ENCODE results near the gene KSR1. TPM values are rescaled to one million over a fixed set of nuclear protein-coding genes. Genes with fewer than 3 reads are reported as not detected.
A peak's percentile ranks its signal among the peaks of the same experiment; 100 is the strongest.

KSR1 gene
- total and polyA plus RNA-seq, 8 donors, result 2.7 to 32.1 (median 13.6) TPM

GRCh38 chr17:27551701-27552248 lies 95.5 kb downstream of the KSR1 start:
- Histone ChIP-seq H3K27ac (peak overlapping the region in 2 of 5 donors; percentile 46 to 51), H3K4me1 (peaks cover 5 to 52% (median 27%) of the 10 kb centered on the region in 4 donors)

GRCh38 chr17:27552276-27552732 lies 96.1 kb downstream of the KSR1 start:
- Histone ChIP-seq H3K4me1 (peaks cover 5 to 52% (median 27%) of the 10 kb centered on the region in 4 donors), H3K27ac (peak overlapping the region in 1 of 5 donors; percentile 51), H3K4me3 (no peak overlapping the region), H3K36me3 (no peaks in the 10 kb centered on the region), H3K27me3 (no peaks in the 10 kb centered on the region), H3K9me3 (no peaks in the 10 kb centered on the region)
- no peak for DNase-seq
- TF ChIP-seq POLR2AphosphoS5 (IDR thresholded peaks at IDR 0.05) (no peak), POLR2A (IDR thresholded peaks at IDR 0.05) (no peak), CTCF (IDR thresholded peaks at IDR 0.05) (no peak), EP300 (IDR thresholded peaks at IDR 0.05) (no peak)
- intact Hi-C loops (cut with DNase I; ENCODE audit: low total_unique reads), result no loop called here
- WGBS, 5 donors, result 83 to 97% (median 92%) methylated on average over 3 to 4 of the region's 4 CpGs

More at GRCh38 chr17:27551701-27552248, 95.5 kb downstream of the KSR1 start:
- WGBS, 5 donors, result 64 to 71% (median 68%) methylated on average over 12 of the region's 12 CpGs
- H3K36me3 ChIP-seq, result no peaks in the 10 kb centered on the region
- no peak for TF ChIP-seq EP300 (IDR thresholded peaks at IDR 0.05)
- no peak for TF ChIP-seq POLR2A (IDR thresholded peaks at IDR 0.05)
- peak in 2 of 3 donors; percentile 21 to 49 for TF ChIP-seq POLR2AphosphoS5 (IDR thresholded peaks at IDR 0.05)
- no peak for TF ChIP-seq CTCF (IDR thresholded peaks at IDR 0.05)
- intact Hi-C loops (cut with DNase I; ENCODE audit: low total_unique reads), result no loop called here
- DNase-seq, result peak in 1 of 2 donors; percentile 52
- no peaks in the 10 kb centered on the region for H3K27me3 ChIP-seq
- H3K9me3 ChIP-seq, result no peaks in the 10 kb centered on the region
- no peak overlapping the region for H3K4me3 ChIP-seq

- 83 to 94% (median 87%) methylated on average over 7 of the region's 7 CpGs for WGBS, 5 donors
- H3K36me3 ChIP-seq, result no peaks in the 10 kb centered on the region
- no peaks in the 10 kb centered on the region for H3K27me3 ChIP-seq
- DNase-seq, result peak in 1 of 2 donors; percentile 35
- peaks cover 5 to 52% (median 27%) of the 10 kb centered on the region in 4 donors for H3K4me1 ChIP-seq
- intact Hi-C loops (cut with DNase I; ENCODE audit: low total_unique reads), result no loop called here
- peak overlapping the region in 3 of 5 donors; percentile 5 to 51 (median 9) for H3K27ac ChIP-seq
- no peaks in the 10 kb centered on the region for H3K9me3 ChIP-seq
- TF ChIP-seq EP300 (IDR thresholded peaks at IDR 0.05) (no peak), CTCF (IDR thresholded peaks at IDR 0.05) (no peak), POLR2A (IDR thresholded peaks at IDR 0.05) (no peak)
- H3K4me3 ChIP-seq, result no peak overlapping the region
These were observed 96.8 kb downstream of the KSR1 start for GRCh38 chr17:27553019-27553511.

GRCh38 chr17:27554152-27554551 lies 97.9 kb downstream of the KSR1 start:
- 69 to 84% (median 82%) methylated on average over 11 of the region's 11 CpGs for WGBS, 5 donors
- peak overlapping the region in 1 of 5 donors; percentile 5 for H3K27ac ChIP-seq

More at GRCh38 chr17:27554152-27554551, 97.9 kb downstream of the KSR1 start:
- H3K27me3 ChIP-seq, result no peaks in the 10 kb centered on the region
- peaks cover 0 to 5% (median 0%) of the 10 kb centered on the region in 4 donors for H3K36me3 ChIP-seq
- peak in 1 of 2 donors; percentile 38 for DNase-seq
- peaks cover 5 to 56% (median 29%) of the 10 kb centered on the region in 4 donors for H3K4me1 ChIP-seq
- no peak for TF ChIP-seq EP300 (IDR thresholded peaks at IDR 0.05)
- no peak for TF ChIP-seq POLR2A (IDR thresholded peaks at IDR 0.05)
- TF ChIP-seq POLR2AphosphoS5 (IDR thresholded peaks at IDR 0.05), result no peak
- no peak for TF ChIP-seq CTCF (IDR thresholded peaks at IDR 0.05)
- H3K4me3 ChIP-seq, result no peak overlapping the region
- intact Hi-C loops (cut with DNase I; ENCODE audit: low total_unique reads), result no loop called here
- H3K9me3 ChIP-seq, result no peaks in the 10 kb centered on the region
